Osteocyte (in vitro differentiated cells): ENCODE results near the gene TUBA3D. TPM values are rescaled to one million over a fixed set of nuclear protein-coding genes. Genes with fewer than 3 reads are reported as not detected.
"Not testable (repeated sequence)": the region's sequence is repeated elsewhere in the genome, so short reads cannot be mapped to it uniquely, and the experiment has no call there.

Experiments
- DNase-seq: peaks from one replicate; pipeline ENCODE4 v3.0.0; 2021; ENCODE audit warnings: mixed read lengths; ENCODE audit not compliant: unreplicated experiment; ENCODE audit errors: extremely low spot score
- H3K27ac Mint-ChIP-seq: one replicate; pipeline ENCODE4 v1.8.0; 2021; ENCODE audit warnings: mild to moderate bottlenecking, mixed read lengths; ENCODE audit not compliant: unreplicated experiment
- H3K27me3 Mint-ChIP-seq: one replicate; pipeline ENCODE4 v1.8.0; 2021; ENCODE audit warnings: mixed read lengths; ENCODE audit not compliant: unreplicated experiment
- H3K36me3 Mint-ChIP-seq: one replicate; pipeline ENCODE4 v1.8.0; 2021; ENCODE audit warnings: mixed read lengths; ENCODE audit not compliant: unreplicated experiment
- H3K4me1 Mint-ChIP-seq: one replicate; pipeline ENCODE4 v1.8.0; 2021; ENCODE audit warnings: mixed read lengths; ENCODE audit not compliant: unreplicated experiment
- H3K4me3 Mint-ChIP-seq: one replicate; pipeline ENCODE4 v1.8.0; 2021; ENCODE audit warnings: mild to moderate bottlenecking, moderate library complexity, mixed read lengths; ENCODE audit not compliant: unreplicated experiment
- H3K9me3 Mint-ChIP-seq: one replicate; pipeline ENCODE4 v1.8.0; 2021; ENCODE audit warnings: mixed read lengths; ENCODE audit not compliant: unreplicated experiment
- CTCF ChIP-seq: fragments of 200-600 bp; sonication (generic); IDR thresholded peaks from 2 replicates; pipeline ENCODE4 v1.5.0; 2021; ENCODE audit warnings: antibody characterized with exemption, mild to moderate bottlenecking, moderate library complexity
- total RNA-seq: library from RNA; stranded (reverse); gene quantifications from 2 replicates; pipeline ENCODE4 v1.2.1, GENCODE V29; 2021

The TUBA3D gene
- total RNA-seq, 1 donor from 2014 or later: not detected

- no peak for TF ChIP-seq CTCF
- DNase-seq: no peak
- Mint-ChIP-seq H3K4me1 (no peaks in the 10 kb centered on the region), H3K27me3 (no peaks in the 10 kb centered on the region), H3K36me3 (peaks cover 16% of the 10 kb centered on the region), H3K4me3 (no peak overlapping the region), H3K27ac (no peak overlapping the region), H3K9me3 (no peaks in the 10 kb centered on the region)
Measured at GRCh38 chr2:131517106-131517831, 41.4 kb downstream of the TUBA3D start.

DNA sequence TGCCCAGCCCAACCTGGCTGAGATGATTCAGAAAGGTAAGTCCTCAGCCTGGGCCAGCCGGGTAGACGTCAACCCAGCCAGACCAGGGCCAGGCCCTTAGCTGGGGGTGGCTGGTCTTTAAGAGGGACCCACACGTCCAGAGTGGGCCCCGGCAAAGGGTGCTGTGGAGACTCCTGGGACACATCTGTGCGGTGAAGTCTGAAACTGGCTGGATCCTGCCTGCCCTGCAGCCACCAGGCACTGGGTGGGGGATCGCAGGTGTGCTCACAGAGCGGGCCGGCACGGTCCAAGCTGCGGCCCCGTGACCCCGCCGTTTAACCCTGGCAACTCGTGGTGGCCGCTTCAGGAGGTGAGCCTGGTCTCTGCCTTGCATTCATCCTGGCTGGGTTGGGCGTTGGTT is 41.9 kb downstream of the TUBA3D start:
- H3K4me1 Mint-ChIP-seq, DNase-seq, H3K27ac Mint-ChIP-seq, H3K27me3 Mint-ChIP-seq, H3K9me3 Mint-ChIP-seq, H3K4me3 Mint-ChIP-seq: not testable (repeated sequence)
- H3K36me3 Mint-ChIP-seq: peaks cover 13% of the 10 kb centered on the region

GRCh38 chr2:131518531-131518930 is 42.6 kb downstream of the TUBA3D start:
- H3K4me1 Mint-ChIP-seq, H3K9me3 Mint-ChIP-seq, DNase-seq, H3K4me3 Mint-ChIP-seq, H3K27ac Mint-ChIP-seq, H3K27me3 Mint-ChIP-seq: not testable (repeated sequence)
- H3K36me3 Mint-ChIP-seq: peaks cover 13% of the 10 kb centered on the region

DNA sequence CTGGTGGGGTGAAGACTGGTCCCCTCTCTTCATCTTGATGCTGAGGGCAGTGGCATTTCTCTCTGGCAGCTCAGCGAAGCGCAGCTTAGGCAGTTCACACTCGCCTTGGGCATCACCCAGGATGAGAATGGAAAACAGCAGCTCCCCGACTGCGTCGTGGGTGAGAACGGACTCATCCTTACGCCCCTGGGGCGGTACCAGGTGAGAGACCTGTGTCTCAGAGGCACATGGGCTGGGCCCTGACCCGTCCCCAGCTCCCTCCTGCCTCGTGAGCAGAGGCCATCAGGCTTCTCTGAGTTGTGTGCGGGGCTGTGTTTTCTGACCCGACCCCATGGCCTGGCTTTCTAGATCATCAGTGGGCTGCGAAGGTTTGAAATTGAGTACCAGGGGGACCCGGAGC is 43.5 kb downstream of the TUBA3D start:
- Mint-ChIP-seq H3K9me3 (no peaks in the 10 kb centered on the region), H3K4me3 (no peak overlapping the region), H3K27ac (no peak overlapping the region), H3K36me3 (peaks cover 9% of the 10 kb centered on the region), H3K27me3 (no peaks in the 10 kb centered on the region), H3K4me1 (no peaks in the 10 kb centered on the region)
- TF ChIP-seq CTCF: no peak
- DNase-seq: no peak

DNA sequence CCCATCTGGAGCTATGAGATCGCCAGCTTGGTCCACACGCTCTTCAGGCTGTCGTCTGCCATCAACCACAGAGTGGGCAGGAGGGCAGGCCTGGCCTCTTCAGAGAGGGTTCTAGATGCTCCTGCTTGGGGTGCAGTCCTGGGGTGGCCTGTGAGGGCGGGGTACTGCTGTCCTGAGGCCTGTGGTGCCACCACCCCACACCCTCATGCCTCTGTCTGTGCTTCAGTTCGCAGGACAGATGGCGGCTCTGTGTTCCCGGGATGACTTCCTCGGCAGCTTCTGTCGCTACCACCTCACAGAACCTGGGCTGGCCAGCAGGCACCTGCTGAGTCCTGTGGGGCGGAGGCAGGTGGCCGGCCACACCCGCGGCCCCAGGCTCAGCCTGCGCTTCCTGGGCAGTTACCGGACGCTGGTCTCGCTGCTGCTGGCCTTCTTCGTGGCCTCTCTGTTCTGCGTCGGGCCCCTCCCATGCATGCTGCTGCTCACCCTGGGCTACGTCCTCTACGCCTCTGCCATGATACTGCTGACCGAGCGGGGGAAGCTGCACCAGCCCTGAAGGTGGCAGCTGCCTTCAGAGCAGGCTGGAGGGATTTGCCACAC is 44.1 kb downstream of the TUBA3D start:
- not testable (repeated sequence) for H3K27me3 Mint-ChIP-seq, DNase-seq, H3K9me3 Mint-ChIP-seq, H3K36me3 Mint-ChIP-seq, H3K4me3 Mint-ChIP-seq, H3K4me1 Mint-ChIP-seq, H3K27ac Mint-ChIP-seq

GRCh38 chr2:131520526-131520925 is 44.6 kb downstream of the TUBA3D start:
- Mint-ChIP-seq H3K27me3 (no peaks in the 10 kb centered on the region), H3K4me3 (no peak overlapping the region), H3K36me3 (peaks cover 9% of the 10 kb centered on the region), H3K9me3 (no peaks in the 10 kb centered on the region), H3K4me1 (no peaks in the 10 kb centered on the region), H3K27ac (no peak overlapping the region)
- DNase-seq: no peak
- no peak for TF ChIP-seq CTCF

DNA sequence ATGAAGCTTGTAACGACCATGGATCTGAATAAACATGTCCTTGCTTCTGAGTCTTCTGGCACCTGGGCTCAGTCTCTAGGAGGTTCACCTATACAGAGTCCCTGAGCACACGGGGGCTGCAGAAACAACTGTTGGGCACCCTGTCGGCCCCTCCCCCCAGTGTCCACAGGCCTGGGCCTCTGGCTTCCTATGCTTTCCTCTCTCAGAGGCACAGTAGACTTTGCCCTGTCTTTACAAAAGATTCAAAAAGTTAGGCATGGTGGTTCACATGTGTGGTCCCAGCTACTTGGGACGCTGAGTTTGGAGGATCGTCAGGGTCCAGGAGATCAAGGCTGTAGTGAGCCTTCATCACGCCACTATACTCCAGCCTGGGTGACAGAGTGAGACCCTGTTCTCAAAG is 45.6 kb downstream of the TUBA3D start:
- not testable (repeated sequence) for H3K9me3 Mint-ChIP-seq, H3K4me1 Mint-ChIP-seq, H3K36me3 Mint-ChIP-seq, H3K27me3 Mint-ChIP-seq, DNase-seq, H3K27ac Mint-ChIP-seq, H3K4me3 Mint-ChIP-seq
